GM12878 (cell line): ENCODE results near the gene GABRR1. TPM values are rescaled to one million over a fixed set of nuclear protein-coding genes. Genes with fewer than 3 reads are reported as not detected.

Experiments used
- ATAC-seq: fragments of 200-7000 bp; cut with Tn5 transposase; 3 replicates; pipeline ENCODE4 v1.9.1; 2020; ENCODE audit warnings: mild to moderate bottlenecking, moderate library complexity
- BruUV-seq: library from RNA; stranded (reverse); fragments of 400-500 nt; replicated peaks from 2 replicates; lab custom pipeline; 2021; lab: Mats Ljungman, UMichigan
- CTCF ChIA-PET: fragments of 300-600 bp; sonication (Branson Sonifier 250); formaldehyde crosslinking; extraction: SDS; loops from one replicate; lab custom pipeline; 2021; ENCODE audit warnings: inconsistent platforms; lab: Yijun Ruan, JAX
- POLR2A ChIA-PET: fragments of 350-600 bp; formaldehyde crosslinking; extraction: SDS; loops from one replicate; lab custom pipeline; 2021; ENCODE audit warnings: inconsistent platforms; lab: Charles Lee
- RAD21 ChIA-PET: fragments of 300-600 bp; sonication (Branson Sonifier 250); formaldehyde crosslinking; loops from one replicate; lab custom pipeline; 2023; ENCODE audit warnings: antibody characterized with exemption; ENCODE audit not compliant: unreplicated experiment; lab: Charles Lee
- SMC1A ChIA-PET: fragments of 300-600 bp; sonication (Branson Sonifier 250); formaldehyde crosslinking; loops from one replicate; lab custom pipeline; 2023; ENCODE audit not compliant: unreplicated experiment, uncharacterized antibody; lab: Charles Lee
- DNase-seq: peaks from one replicate; pipeline ENCODE4 v3.0.0-alpha.2; 2011; ENCODE audit warnings: low read depth, low spot score
- FAIRE-seq: peaks from 3 replicates; lab custom pipeline; 2011; peaks lifted over from hg19 to GRCh38; lab: Jason Lieb, UNC
- H2AFZ ChIP-seq: 2 replicates; pipeline ENCODE4 v1.6.0; 2011; ENCODE audit warnings: low read depth, low read length, control low read depth; ENCODE audit not compliant: control insufficient read depth
- H3K27ac ChIP-seq: 2 replicates; pipeline ENCODE4 v1.5.1; 2011; ENCODE audit warnings: control low read depth; ENCODE audit not compliant: control insufficient read depth, insufficient read depth
- H3K27me3 ChIP-seq, 2 experiments: replicated peaks in 1 of 2; 2 replicates each; pipeline versions ENCODE4 v1.6.0 to v1.6.1; 2011; ENCODE audit warnings: low read length in 1 of 2; ENCODE audit not compliant: control insufficient read depth in 2 of 2, insufficient read depth in 2 of 2
- H3K36me3 ChIP-seq, 2 experiments: 2 replicates each; pipeline ENCODE4 v1.5.1; 2011; ENCODE audit warnings: low read length in 1 of 2; ENCODE audit not compliant: control insufficient read depth in 2 of 2, insufficient read depth in 2 of 2
- H3K4me1 ChIP-seq: 2 replicates; pipeline ENCODE4 v1.6.1; 2011; ENCODE audit warnings: mild to moderate bottlenecking, low read length, moderate library complexity, mixed read lengths; ENCODE audit not compliant: control insufficient read depth, insufficient read depth
- H3K4me2 ChIP-seq: 2 replicates; pipeline ENCODE4 v1.6.0; 2011; ENCODE audit warnings: control low read depth; ENCODE audit not compliant: control insufficient read depth, insufficient read depth
- H3K4me3 ChIP-seq: fragments of 200-600 bp; sonication (generic); 2 replicates; pipeline ENCODE4 v1.5.1; 2016
- H3K79me2 ChIP-seq: 2 replicates; pipeline ENCODE4 v1.6.0; 2011; ENCODE audit warnings: low read length; ENCODE audit not compliant: control insufficient read depth, insufficient read depth
- H3K9ac ChIP-seq: 2 replicates; pipeline ENCODE4 v1.8.0; 2011; ENCODE audit warnings: low read length, control low read depth, mixed read lengths; ENCODE audit not compliant: control insufficient read depth, insufficient read depth
- H3K9me3 ChIP-seq: replicated peaks from 3 replicates; pipeline ENCODE4 v1.5.1; 2011; ENCODE audit warnings: mild to moderate bottlenecking, low read length; ENCODE audit not compliant: control insufficient read depth, insufficient read depth
- H4K20me1 ChIP-seq: 2 replicates; pipeline ENCODE4 v1.6.0; 2011; ENCODE audit not compliant: control insufficient read depth, insufficient read depth
- ESRRA ChIP-seq: IDR thresholded peaks from 2 replicates; pipeline ENCODE4 v1.6.1; 2012; ENCODE audit warnings: mild to moderate bottlenecking, low read length, improper control_type of control experiment
- FOXK2 ChIP-seq: fragments of 450-650 bp; IDR thresholded peaks from 2 replicates; pipeline ENCODE4 v1.6.1; 2017; ENCODE audit warnings: mild to moderate bottlenecking, moderate library complexity
- HCFC1 ChIP-seq: fragments of 150-350 bp; IDR thresholded peaks from 2 replicates; pipeline ENCODE4 v1.6.1; 2014; ENCODE audit warnings: low read length
- HDGF ChIP-seq: fragments of 450-650 bp; IDR thresholded peaks from 2 replicates; pipeline ENCODE4 v1.6.1; 2016; ENCODE audit warnings: antibody characterized with exemption
- IKZF2 ChIP-seq, 2 experiments: fragments of 450-650 bp; IDR thresholded peaks; 2 replicates each; pipeline ENCODE4 v1.6.1; 2017; ENCODE audit warnings: mild to moderate bottlenecking in 2 of 2, moderate library complexity in 2 of 2
- RELA ChIP-seq: fragments of 450-650 bp; IDR thresholded peaks from 2 replicates; pipeline ENCODE4 v1.8.0; 2014; ENCODE audit warnings: borderline replicate concordance; ENCODE audit not compliant: partially characterized antibody
- SIX5 ChIP-seq: IDR thresholded peaks from 2 replicates; pipeline ENCODE4 v1.6.1; 2011; ENCODE audit warnings: mild to moderate bottlenecking, low read depth, low read length, moderate library complexity; ENCODE audit not compliant: severe bottlenecking
- WGBS: methylation state at CpG from one replicate; pipeline ENCODE4 v1.1.6; 2016; ENCODE audit warnings: low lambda C conversion rate; ENCODE audit not compliant: insufficient replicate concordance, insufficient coverage; ENCODE audit errors: missing lambda C conversion rate; 5-methylcytosine and 5-hydroxymethylcytosine counted together
- in situ Hi-C: fragments of 300-500 bp; cut with MboI; formaldehyde crosslinking; loops from 9 replicates; pipeline ENCODE4 v1.14.3; 2018; ENCODE audit warnings: mixed read lengths
- intact Hi-C: fragments of 100-400 bp; cut with micrococcal nuclease; formaldehyde crosslinking; loops from one replicate; pipeline ENCODE4 v1.14.2; 2022; ENCODE audit not compliant: unreplicated experiment
- polyA plus RNA-seq, 11 experiments: library from polyadenylated mRNA; depleted of rRNA in 4 of 11; unstranded in 6 of 11; stranded (reverse) in 5 of 11; fragments of >200 nt; fragmentation: Nextera tagmentation in 4 of 11; fragmentation: Illumina TruSeq in 1 of 11; extraction: Ambion mirVana in 4 of 11; extraction: Trizol in 1 of 11; gene quantifications; 1 replicate in 1 of 11; 2 replicates in 10 of 11; pipeline versions ENCODE4 v1.2.1 to v1.2.3, GENCODE V29; 2011 to 2016; ENCODE audit warnings: inconsistent platforms in 2 of 11, missing spikeins in 2 of 11, low read depth in 1 of 11
- total RNA-seq, 4 experiments: library from RNA; depleted of rRNA in 3 of 4; stranded (reverse); fragments of >200 nt in 3 of 4; fragmentation: Illumina TruSeq in 1 of 4; extraction: Trizol in 1 of 4; gene quantifications; 2 replicates each; pipeline versions ENCODE4 v1.2.1 to v1.2.3, GENCODE V29; 2013 to 2021
- TF ChIP-seq, protein P1 (sequence below): IDR thresholded peaks from 2 replicates; pipeline ENCODE4 v1.6.1; 2012; ENCODE audit warnings: improper control_type of control experiment, low read depth, low read length; ENCODE audit not compliant: insufficient replicate concordance
- TF ChIP-seq, protein P2 (sequence below): fragments of 450-650 bp; IDR thresholded peaks from 2 replicates; pipeline ENCODE4 v1.6.1; 2018; ENCODE audit warnings: mild to moderate bottlenecking, low read depth, moderate library complexity; ENCODE audit not compliant: partially characterized antibody

GABRR1 gene
- total and polyA plus RNA-seq, 10 of the 15 experiments (the other 5 are each of a cell fraction or from before 2014, with no cell fraction given) = not detected

DNA sequence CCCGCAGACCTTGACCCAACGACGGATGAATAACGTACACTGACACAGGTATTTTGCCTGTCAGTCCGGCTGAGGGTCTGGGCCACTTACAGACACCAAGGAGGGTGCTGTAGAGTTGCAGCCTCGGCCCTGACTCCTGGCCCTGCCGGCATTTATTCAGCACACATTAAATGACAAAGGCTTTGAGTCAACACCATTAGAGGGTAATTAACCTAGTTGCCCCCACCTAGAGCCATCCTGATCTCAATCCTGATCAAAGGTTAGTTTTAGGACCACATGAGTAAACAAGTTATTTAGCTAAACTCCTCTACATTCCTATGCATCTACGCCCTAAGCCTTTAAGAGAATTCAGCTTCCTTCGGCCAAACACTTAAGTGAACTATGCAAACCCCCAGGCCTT is 83.2 kb downstream of the GABRR1 start (continued):
- TF ChIP-seq SIX5 (no peak), ESRRA (no peak)

DNA sequence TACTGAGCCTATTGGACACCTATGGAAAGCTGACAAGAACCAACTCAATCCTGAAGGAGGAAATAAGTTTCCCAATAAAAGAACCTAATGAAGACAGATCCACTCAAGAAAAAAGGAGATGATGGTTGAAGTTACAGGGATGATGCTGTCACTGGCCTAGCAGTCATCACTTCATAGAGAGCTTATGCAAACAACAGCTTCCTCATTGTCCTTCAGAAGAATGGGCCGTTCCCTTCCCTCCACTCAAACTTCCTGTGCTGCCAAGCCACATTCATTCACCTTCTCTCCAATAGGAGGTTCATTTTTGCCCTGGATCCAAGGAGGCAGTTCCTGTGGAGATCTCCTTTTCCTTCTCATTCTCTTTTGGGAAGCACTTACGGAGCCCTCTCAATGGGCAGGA is 85.1 kb downstream of the GABRR1 start:
- CTCF ChIA-PET = interaction anchor here (1.0 kb wide), 1 partner anchor 150 kb away, joined by 5 read pairs; no protein-coding TSS in a partner anchor
- RAD21 ChIA-PET = interaction anchor here (0.5 kb wide), 1 partner anchor 68 kb away, joined by 3 read pairs; no protein-coding TSS in a partner anchor
- TF ChIP-seq HDGF (no peak), FOXK2 (no peak), RELA (no peak), HCFC1 (no peak), IKZF2 (IDR thresholded peaks at IDR 0.05) (no peak)
- TF ChIP-seq, protein P1, sequence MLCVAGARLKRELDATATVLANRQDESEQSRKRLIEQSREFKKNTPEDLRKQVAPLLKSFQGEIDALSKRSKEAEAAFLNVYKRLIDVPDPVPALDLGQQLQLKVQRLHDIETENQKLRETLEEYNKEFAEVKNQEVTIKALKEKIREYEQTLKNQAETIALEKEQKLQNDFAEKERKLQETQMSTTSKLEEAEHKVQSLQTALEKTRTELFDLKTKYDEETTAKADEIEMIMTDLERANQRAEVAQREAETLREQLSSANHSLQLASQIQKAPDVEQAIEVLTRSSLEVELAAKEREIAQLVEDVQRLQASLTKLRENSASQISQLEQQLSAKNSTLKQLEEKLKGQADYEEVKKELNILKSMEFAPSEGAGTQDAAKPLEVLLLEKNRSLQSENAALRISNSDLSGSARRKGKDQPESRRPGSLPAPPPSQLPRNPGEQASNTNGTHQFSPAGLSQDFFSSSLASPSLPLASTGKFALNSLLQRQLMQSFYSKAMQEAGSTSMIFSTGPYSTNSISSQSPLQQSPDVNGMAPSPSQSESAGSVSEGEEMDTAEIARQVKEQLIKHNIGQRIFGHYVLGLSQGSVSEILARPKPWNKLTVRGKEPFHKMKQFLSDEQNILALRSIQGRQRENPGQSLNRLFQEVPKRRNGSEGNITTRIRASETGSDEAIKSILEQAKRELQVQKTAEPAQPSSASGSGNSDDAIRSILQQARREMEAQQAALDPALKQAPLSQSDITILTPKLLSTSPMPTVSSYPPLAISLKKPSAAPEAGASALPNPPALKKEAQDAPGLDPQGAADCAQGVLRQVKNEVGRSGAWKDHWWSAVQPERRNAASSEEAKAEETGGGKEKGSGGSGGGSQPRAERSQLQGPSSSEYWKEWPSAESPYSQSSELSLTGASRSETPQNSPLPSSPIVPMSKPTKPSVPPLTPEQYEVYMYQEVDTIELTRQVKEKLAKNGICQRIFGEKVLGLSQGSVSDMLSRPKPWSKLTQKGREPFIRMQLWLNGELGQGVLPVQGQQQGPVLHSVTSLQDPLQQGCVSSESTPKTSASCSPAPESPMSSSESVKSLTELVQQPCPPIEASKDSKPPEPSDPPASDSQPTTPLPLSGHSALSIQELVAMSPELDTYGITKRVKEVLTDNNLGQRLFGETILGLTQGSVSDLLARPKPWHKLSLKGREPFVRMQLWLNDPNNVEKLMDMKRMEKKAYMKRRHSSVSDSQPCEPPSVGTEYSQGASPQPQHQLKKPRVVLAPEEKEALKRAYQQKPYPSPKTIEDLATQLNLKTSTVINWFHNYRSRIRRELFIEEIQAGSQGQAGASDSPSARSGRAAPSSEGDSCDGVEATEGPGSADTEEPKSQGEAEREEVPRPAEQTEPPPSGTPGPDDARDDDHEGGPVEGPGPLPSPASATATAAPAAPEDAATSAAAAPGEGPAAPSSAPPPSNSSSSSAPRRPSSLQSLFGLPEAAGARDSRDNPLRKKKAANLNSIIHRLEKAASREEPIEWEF = no peak
- TF ChIP-seq, protein P2, sequence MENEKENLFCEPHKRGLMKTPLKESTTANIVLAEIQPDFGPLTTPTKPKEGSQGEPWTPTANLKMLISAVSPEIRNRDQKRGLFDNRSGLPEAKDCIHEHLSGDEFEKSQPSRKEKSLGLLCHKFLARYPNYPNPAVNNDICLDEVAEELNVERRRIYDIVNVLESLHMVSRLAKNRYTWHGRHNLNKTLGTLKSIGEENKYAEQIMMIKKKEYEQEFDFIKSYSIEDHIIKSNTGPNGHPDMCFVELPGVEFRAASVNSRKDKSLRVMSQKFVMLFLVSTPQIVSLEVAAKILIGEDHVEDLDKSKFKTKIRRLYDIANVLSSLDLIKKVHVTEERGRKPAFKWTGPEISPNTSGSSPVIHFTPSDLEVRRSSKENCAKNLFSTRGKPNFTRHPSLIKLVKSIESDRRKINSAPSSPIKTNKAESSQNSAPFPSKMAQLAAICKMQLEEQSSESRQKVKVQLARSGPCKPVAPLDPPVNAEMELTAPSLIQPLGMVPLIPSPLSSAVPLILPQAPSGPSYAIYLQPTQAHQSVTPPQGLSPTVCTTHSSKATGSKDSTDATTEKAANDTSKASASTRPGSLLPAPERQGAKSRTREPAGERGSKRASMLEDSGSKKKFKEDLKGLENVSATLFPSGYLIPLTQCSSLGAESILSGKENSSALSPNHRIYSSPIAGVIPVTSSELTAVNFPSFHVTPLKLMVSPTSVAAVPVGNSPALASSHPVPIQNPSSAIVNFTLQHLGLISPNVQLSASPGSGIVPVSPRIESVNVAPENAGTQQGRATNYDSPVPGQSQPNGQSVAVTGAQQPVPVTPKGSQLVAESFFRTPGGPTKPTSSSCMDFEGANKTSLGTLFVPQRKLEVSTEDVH = no peak
- TF ChIP-seq, all 136 proteins: peak for 0
- ChIA-PET POLR2A (no interaction called here), SMC1A (no interaction called here)
- H3K4me1 ChIP-seq = no peaks in the 10 kb centered on the region
- no peak overlapping the region for H2AFZ ChIP-seq
- in situ Hi-C loops = no loop called here
- H3K4me3 ChIP-seq = no peak overlapping the region
- intact Hi-C loops = no loop called here
- H3K36me3 ChIP-seq = no peaks in the 10 kb centered on the region
- no peaks in the 10 kb centered on the region; the same call in 2 of the 3 replicates for H3K9me3 ChIP-seq
- no peaks in the 10 kb centered on the region; a peak in 1 of 4 replicates for H3K27me3 ChIP-seq
- H3K79me2 ChIP-seq = no peaks in the 10 kb centered on the region
- no peak overlapping the region for H3K27ac ChIP-seq
- H4K20me1 ChIP-seq = no peaks in the 10 kb centered on the region
- FAIRE-seq (no peak), ATAC-seq (no peak), DNase-seq (no peak)
- WGBS = 46% methylated on average over 2 of the region's 2 CpGs
- BruUV-seq = no TSS peak
- H3K4me2 ChIP-seq = no peak overlapping the region
- no peak overlapping the region for H3K9ac ChIP-seq
